Activated T-cell treated with anti-CD3 and anti-CD28 coated beads for 24 hours (primary cell): ENCODE data around the gene MYB.
"Not testable (repeated sequence)": the region's sequence is repeated elsewhere in the genome, so short reads cannot be mapped to it uniquely, and the experiment has no call there.

Experiments used
- DNase-seq: peaks from one replicate; pipeline ENCODE4 v3.0.0-alpha.2; 2020; ENCODE audit warnings: low read depth

MYB gene

GRCh38 chr6:135164387-135164786, 16.7 kb upstream of the MYB start:
- not testable (repeated sequence) for DNase-seq

- no peak for DNase-seq
Measured at GRCh38 chr6:135165031-135165430, 16.1 kb upstream of the MYB start.

- DNase-seq: no peak
Measured at GRCh38 chr6:135166515-135166914, 14.6 kb upstream of the MYB start.

GRCh38 chr6:135167617-135168016, 13.5 kb upstream of the MYB start:
- DNase-seq: no peak

- DNase-seq: no peak
Measured at GRCh38 chr6:135168766-135169165, 12.3 kb upstream of the MYB start.

- no peak for DNase-seq
Measured at GRCh38 chr6:135170238-135170637, 10.9 kb upstream of the MYB start.

GRCh38 chr6:135170849-135171248, 10.3 kb upstream of the MYB start:
- no peak for DNase-seq

GRCh38 chr6:135173242-135173988, 7.7 kb upstream of the MYB start:
- DNase-seq: no peak

GRCh38 chr6:135173989-135174484, 7.1 kb upstream of the MYB start:
- no peak for DNase-seq

GRCh38 chr6:135176058-135176457, 5.0 kb upstream of the MYB start:
- DNase-seq: no peak

- DNase-seq: no peak
Measured at GRCh38 chr6:135176464-135176863, 4.6 kb upstream of the MYB start.

GRCh38 chr6:135179372-135179771, 1.7 kb upstream of the MYB start:
- DNase-seq: no peak

GRCh38 chr6:135179920-135180541, 1.1 kb upstream of the MYB start:
- no peak for DNase-seq

- DNase-seq: no peak
Measured at GRCh38 chr6:135181333-135182070, 394 bp downstream of the MYB start.

- peak; percentile 36 for DNase-seq
Measured at GRCh38 chr6:135182071-135183001, 1.2 kb downstream of the MYB start.

- peak; percentile 64 for DNase-seq
Measured at GRCh38 chr6:135183002-135183531, 2.0 kb downstream of the MYB start.

- peak; percentile 73 for DNase-seq
Measured at GRCh38 chr6:135183532-135184440, 2.7 kb downstream of the MYB start.

GRCh38 chr6:135185483-135185882, 4.4 kb downstream of the MYB start:
- no peak for DNase-seq

- no peak for DNase-seq
Measured at GRCh38 chr6:135186255-135186654, 5.1 kb downstream of the MYB start.

GRCh38 chr6:135187372-135187771, 6.3 kb downstream of the MYB start:
- no peak for DNase-seq
